Peyer's patch (tissue), 4 donors: ENCODE measurements around the gene NECAB3.

ENCODE experiments used
- CTCF ChIP-seq, 6 experiments: fragments of 450-650 bp in 4 of 6; fragments of 200-600 bp in 2 of 6; sonication (generic) in 1 of 6; IDR thresholded peaks; one replicate each; pipeline ENCODE4 v1.5.1; 2017 to 2019; ENCODE audit warnings: antibody characterized with exemption in 6 of 6, mild to moderate bottlenecking in 3 of 6, moderate library complexity in 1 of 6
- POLR2A ChIP-seq, 2 donors: fragments of 450-650 bp; IDR thresholded peaks; one replicate each; pipeline ENCODE4 v1.5.1; 2017; ENCODE audit warnings: antibody characterized with exemption in 2 of 2, mild to moderate bottlenecking in 2 of 2, moderate library complexity in 2 of 2

GRCh38 chr20:33697129-33697528, 22.9 kb upstream of the NECAB3 start:
- TF ChIP-seq CTCF (IDR thresholded peaks at IDR 0.05) (no peak), POLR2A (IDR thresholded peaks at IDR 0.05) (no peak)
